H1 (cell line): Measurements from ENCODE around the gene PRR14L. TPM values are rescaled to one million over a fixed set of nuclear protein-coding genes. Genes with fewer than 3 reads are reported as not detected.

Experiments
- NANOG ChIP-seq: IDR thresholded peaks from 2 replicates; pipeline ENCODE4 v1.6.1; 2011; ENCODE audit warnings: low read length, low read depth, mild to moderate bottlenecking, inconsistent platforms; ENCODE audit not compliant: insufficient read depth, poor library complexity, severe bottlenecking
- SP1 ChIP-seq: IDR thresholded peaks from 2 replicates; pipeline ENCODE4 v1.6.1; 2011; ENCODE audit warnings: low read depth, low read length
- TAF1 ChIP-seq: IDR thresholded peaks from 2 replicates; pipeline ENCODE4 v1.6.1; 2011; ENCODE audit warnings: mild to moderate bottlenecking, low read depth, low read length
- polyA plus RNA-seq, 7 experiments: library from polyadenylated mRNA; depleted of rRNA in 3 of 7; stranded (reverse) in 5 of 7; unstranded in 2 of 7; fragments of >200 nt in 5 of 7; fragments of 200-250 nt in 2 of 7; gene quantifications; 1 replicate in 5 of 7; 2 replicates in 1 of 7; 4 replicates in 1 of 7; pipeline versions ENCODE4 v1.2.1 to v1.2.3, GENCODE V29; 2011 to 2013; ENCODE audit warnings: missing spikeins in 2 of 7, mixed read lengths in 2 of 7
- total RNA-seq: library from RNA; stranded (reverse); fragmentation: NEBNext Ultra II Directional; extraction: Animal tissue kit (Norgen Biotek cat#: 25700); gene quantifications from 2 replicates; pipeline ENCODE4 v1.2.1, GENCODE V29; 2021
- TF ChIP-seq, protein P1 (sequence below): IDR thresholded peaks from 2 replicates; pipeline ENCODE4 v1.6.1; 2011; ENCODE audit warnings: low read length, improper control_type of control experiment

The PRR14L gene
- total and polyA plus RNA-seq, 2 of the 8 experiments (the other 6 are each of a cell fraction or from before 2014, with no cell fraction given), result 26.5 to 98.6 TPM

DNA sequence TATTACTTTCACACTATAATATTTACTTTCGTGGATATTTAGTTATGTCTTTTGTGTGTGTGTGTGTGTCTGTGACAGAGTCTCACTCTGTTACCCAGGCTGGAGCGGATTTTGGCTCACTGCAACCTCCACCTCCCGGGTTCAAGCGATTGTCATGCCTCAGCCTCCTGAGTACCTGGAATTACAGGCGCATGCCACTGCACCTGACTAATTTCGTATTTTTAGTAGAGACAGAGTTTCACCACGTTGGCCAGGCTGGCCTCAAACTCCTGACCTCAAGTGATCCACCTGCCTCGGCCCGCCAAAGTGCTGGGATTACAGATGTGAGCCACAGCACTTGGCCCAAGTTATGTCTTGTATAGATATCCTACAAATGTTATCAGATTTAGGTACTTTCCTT, 97.8 kb downstream of the PRR14L start (continued):
- TF ChIP-seq, protein P1, sequence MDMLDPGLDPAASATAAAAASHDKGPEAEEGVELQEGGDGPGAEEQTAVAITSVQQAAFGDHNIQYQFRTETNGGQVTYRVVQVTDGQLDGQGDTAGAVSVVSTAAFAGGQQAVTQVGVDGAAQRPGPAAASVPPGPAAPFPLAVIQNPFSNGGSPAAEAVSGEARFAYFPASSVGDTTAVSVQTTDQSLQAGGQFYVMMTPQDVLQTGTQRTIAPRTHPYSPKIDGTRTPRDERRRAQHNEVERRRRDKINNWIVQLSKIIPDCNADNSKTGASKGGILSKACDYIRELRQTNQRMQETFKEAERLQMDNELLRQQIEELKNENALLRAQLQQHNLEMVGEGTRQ, result no peak
- no peak for TF ChIP-seq NANOG
- TF ChIP-seq SP1, result no peak
- no peak for TF ChIP-seq TAF1
